GM21423 (cell line): Measurements from ENCODE around the gene RNASEH1.

Source experiments
- ATAC-seq: cut with Tn5 transposase; IDR thresholded peaks from one replicate; pipeline ENCODE4 v1.9.1; 2021; ENCODE audit warnings: mild to moderate bottlenecking, moderate library complexity; ENCODE audit not compliant: unreplicated experiment

Gene RNASEH1

GRCh38 chr2:3563521-3563976, 5.4 kb upstream of the RNASEH1 start:
- ATAC-seq = peak; percentile 52

- ATAC-seq = peak; percentile 20
Observed at GRCh38 chr2:3557639-3558204, 411 bp downstream of the RNASEH1 start.

- no peak for ATAC-seq
Observed at GRCh38 chr2:3553946-3554345, 4.2 kb downstream of the RNASEH1 start.

GRCh38 chr2:3547915-3548314, 10.2 kb downstream of the RNASEH1 start:
- no peak for ATAC-seq

GRCh38 chr2:3545788-3546478, 12.2 kb downstream of the RNASEH1 start:
- ATAC-seq = no peak

- ATAC-seq = no peak
Observed at GRCh38 chr2:3543023-3543683, 15.0 kb downstream of the RNASEH1 start.

GRCh38 chr2:3542107-3542506, 16.0 kb downstream of the RNASEH1 start:
- ATAC-seq = no peak

- no peak for ATAC-seq
Observed at GRCh38 chr2:3539836-3540235, 18.3 kb downstream of the RNASEH1 start.

- no peak for ATAC-seq
Observed at GRCh38 chr2:3536682-3537632, 21.2 kb downstream of the RNASEH1 start.

GRCh38 chr2:3535794-3536681, 22.1 kb downstream of the RNASEH1 start:
- ATAC-seq = no peak

- ATAC-seq = no peak
Observed at GRCh38 chr2:3535467-3535793, 22.7 kb downstream of the RNASEH1 start.

GRCh38 chr2:3534251-3534814, 23.8 kb downstream of the RNASEH1 start:
- no peak for ATAC-seq

- no peak for ATAC-seq
Observed at GRCh38 chr2:3533836-3534235, 24.3 kb downstream of the RNASEH1 start.

- no peak for ATAC-seq
Observed at GRCh38 chr2:3532941-3533340, 25.2 kb downstream of the RNASEH1 start.

- no peak for ATAC-seq
Observed at GRCh38 chr2:3529316-3530025, 28.7 kb downstream of the RNASEH1 start.

GRCh38 chr2:3527886-3528785, 30.0 kb downstream of the RNASEH1 start:
- ATAC-seq = no peak

GRCh38 chr2:3526871-3527270, 31.3 kb downstream of the RNASEH1 start:
- no peak for ATAC-seq

- ATAC-seq = no peak
Observed at GRCh38 chr2:3523551-3524041, 34.5 kb downstream of the RNASEH1 start.
